Upper lobe of left lung (tissue), 6 donors: ENCODE results near the gene PPP1R12A. TPM values are rescaled to one million over a fixed set of nuclear protein-coding genes. Genes with fewer than 3 reads are reported as not detected.

ENCODE experiments used
- ATAC-seq, 2 donors: fragments of 200-7000 bp; cut with Tn5 transposase; one replicate each; pipeline ENCODE4 v1.9.1; 2022; ENCODE audit warnings: mild to moderate bottlenecking in 2 of 2, moderate library complexity in 2 of 2; ENCODE audit not compliant: low FRiP score in 2 of 2
- DNase-seq, 2 donors: peaks; one replicate each; pipeline ENCODE4 v3.0.0-alpha.2; 2019 to 2020
- H3K27ac ChIP-seq, 4 donors: fragments of 200-600 bp; sonication (generic); one replicate each; pipeline ENCODE4 v1.5.1; 2016 to 2019
- H3K27me3 ChIP-seq, 4 donors: fragments of 200-600 bp; sonication (generic); one replicate each; pipeline ENCODE4 v1.5.1; 2017 to 2019
- H3K36me3 ChIP-seq, 4 donors: fragments of 200-600 bp; sonication (generic); one replicate each; pipeline ENCODE4 v1.5.1; 2016 to 2019
- H3K4me1 ChIP-seq, 4 donors: fragments of 200-600 bp; sonication (generic); one replicate each; pipeline ENCODE4 v1.5.1; 2018 to 2019
- H3K4me3 ChIP-seq, 4 donors: fragments of 200-600 bp; sonication (generic); one replicate each; pipeline ENCODE4 v1.5.1; 2017 to 2019; ENCODE audit warnings: mild to moderate bottlenecking in 2 of 4, moderate library complexity in 1 of 4
- H3K9me3 ChIP-seq, 4 donors: fragments of 200-600 bp; sonication (generic); one replicate each; pipeline ENCODE4 v1.5.1; 2018 to 2019
- CTCF ChIP-seq, 6 experiments: fragments of 450-650 bp in 4 of 6; fragments of 200-600 bp in 2 of 6; sonication (generic) in 2 of 6; IDR thresholded peaks; one replicate each; pipeline ENCODE4 v1.5.1; 2016 to 2019; ENCODE audit warnings: antibody characterized with exemption in 6 of 6
- EP300 ChIP-seq, 4 donors: sonication (generic); formaldehyde crosslinking; IDR thresholded peaks; one replicate each; pipeline ENCODE4 v1.5.1; 2017; ENCODE audit warnings: antibody characterized with exemption in 4 of 4, control low read depth in 2 of 4
- POLR2A ChIP-seq, 4 donors: fragments of 450-650 bp; IDR thresholded peaks; one replicate each; pipeline ENCODE4 v1.5.1; 2016 to 2017; ENCODE audit warnings: antibody characterized with exemption in 4 of 4, mild to moderate bottlenecking in 2 of 4
- POLR2AphosphoS5 ChIP-seq, 2 donors: sonication (generic); formaldehyde crosslinking; IDR thresholded peaks; one replicate each; pipeline ENCODE4 v1.5.1; 2017; ENCODE audit warnings: antibody characterized with exemption in 2 of 2
- WGBS, 2 donors: methylation state at CpG; one replicate each; pipeline ENCODE4 v1.1.5; 2017 to 2018; 5-methylcytosine and 5-hydroxymethylcytosine counted together
- total RNA-seq, 6 donors: library from RNA; depleted of rRNA in 4 of 6; stranded (reverse); fragments of >200 nt in 4 of 6; gene quantifications; one replicate each; pipeline versions ENCODE4 v1.1.0 to v1.2.1, GENCODE V29; 2016 to 2021
- donor health status: DM: no; HTN: no; CAD: no; lungs with moderate emphysema.
- donor health status: DM: no; HTN: yes; CAD: no; lungs with severe emphysema.

Gene PPP1R12A
- total RNA-seq, 6 donors from 2014 or later, result 50.7 to 234 (median 90.4) TPM

- DNase-seq, result no peak
- H3K4me1 ChIP-seq, result peaks cover 0 to 7% (median 2%) of the 10 kb centered on the region in 4 donors
- H3K27me3 ChIP-seq, result no peaks in the 10 kb centered on the region
- H3K27ac ChIP-seq, result no peak overlapping the region
- no peak for TF ChIP-seq CTCF (IDR thresholded peaks at IDR 0.05)
- 44 to 91% methylated on average over 2 of the region's 2 CpGs for WGBS, 2 donors
- peaks cover 0 to 6% (median 0%) of the 10 kb centered on the region in 4 donors for H3K36me3 ChIP-seq
- ATAC-seq, result no peak
- no peak overlapping the region for H3K4me3 ChIP-seq
- no peaks in the 10 kb centered on the region for H3K9me3 ChIP-seq
These were observed 77.2 kb downstream of the PPP1R12A start for GRCh38 chr12:79857675-79858074.

GRCh38 chr12:79850610-79851299 lies 84.1 kb downstream of the PPP1R12A start:
- Histone ChIP-seq H3K27me3 (no peaks in the 10 kb centered on the region), H3K27ac (no peak overlapping the region), H3K9me3 (peaks cover 0 to 4% (median 0%) of the 10 kb centered on the region in 4 donors), H3K4me1 (peaks cover 5 to 23% (median 11%) of the 10 kb centered on the region in 4 donors), H3K4me3 (no peak overlapping the region), H3K36me3 (no peaks in the 10 kb centered on the region)
- ATAC-seq (no peak), DNase-seq (no peak)
- TF ChIP-seq POLR2AphosphoS5 (IDR thresholded peaks at IDR 0.05) (no peak), EP300 (IDR thresholded peaks at IDR 0.05) (no peak), POLR2A (IDR thresholded peaks at IDR 0.05) (no peak), CTCF (IDR thresholded peaks at IDR 0.05) (no peak)
- WGBS, 2 donors, result 74 to 88% methylated on average over 1 of the region's 1 CpG

- DNase-seq, result no peak
- no peak for ATAC-seq
- 21 to 52% methylated on average over 4 of the region's 4 CpGs for WGBS, 2 donors
- H3K4me1 ChIP-seq, result peaks cover 9 to 26% (median 16%) of the 10 kb centered on the region in 4 donors
- no peak overlapping the region for H3K4me3 ChIP-seq
- peak overlapping the region in 1 of 4 donors; percentile 48 for H3K27ac ChIP-seq
- peaks cover 0 to 4% (median 0%) of the 10 kb centered on the region in 4 donors for H3K9me3 ChIP-seq
- H3K27me3 ChIP-seq, result no peaks in the 10 kb centered on the region
- no peak for TF ChIP-seq POLR2A (IDR thresholded peaks at IDR 0.05)
- no peak for TF ChIP-seq POLR2AphosphoS5 (IDR thresholded peaks at IDR 0.05)
- no peak for TF ChIP-seq CTCF (IDR thresholded peaks at IDR 0.05)
- TF ChIP-seq EP300 (IDR thresholded peaks at IDR 0.05), result no peak
- peaks cover 0 to 16% (median 0%) of the 10 kb centered on the region in 4 donors for H3K36me3 ChIP-seq
These were observed 86.6 kb downstream of the PPP1R12A start for GRCh38 chr12:79848339-79848738.

- TF ChIP-seq POLR2A (IDR thresholded peaks at IDR 0.05) (no peak), POLR2AphosphoS5 (IDR thresholded peaks at IDR 0.05) (no peak), EP300 (IDR thresholded peaks at IDR 0.05) (no peak), CTCF (IDR thresholded peaks at IDR 0.05) (no peak)
- H3K4me3 ChIP-seq, result no peak overlapping the region
- peaks cover 0 to 4% (median 0%) of the 10 kb centered on the region in 4 donors for H3K9me3 ChIP-seq
- H3K27ac ChIP-seq, result peak overlapping the region in 2 of 4 donors; percentile 25 to 48
- H3K36me3 ChIP-seq, result peaks cover 0 to 21% (median 0%) of the 10 kb centered on the region in 4 donors
- peaks cover 9 to 28% (median 20%) of the 10 kb centered on the region in 4 donors for H3K4me1 ChIP-seq
- no peak for ATAC-seq
- H3K27me3 ChIP-seq, result no peaks in the 10 kb centered on the region
- DNase-seq, result no peak
- WGBS, 2 donors, result 39 to 44% methylated on average over 1 of the region's 1 CpG
These were observed 87.5 kb downstream of the PPP1R12A start for GRCh38 chr12:79847417-79847816.

GRCh38 chr12:79844693-79845092 lies 90.2 kb downstream of the PPP1R12A start:
- TF ChIP-seq CTCF (IDR thresholded peaks at IDR 0.05) (no peak), POLR2AphosphoS5 (IDR thresholded peaks at IDR 0.05) (no peak), POLR2A (IDR thresholded peaks at IDR 0.05) (no peak), EP300 (IDR thresholded peaks at IDR 0.05) (no peak)
- Histone ChIP-seq H3K27ac (no peak overlapping the region), H3K36me3 (peaks cover 0 to 22% (median 0%) of the 10 kb centered on the region in 4 donors), H3K4me3 (no peak overlapping the region), H3K9me3 (no peaks in the 10 kb centered on the region), H3K27me3 (no peaks in the 10 kb centered on the region), H3K4me1 (peaks cover 15 to 35% (median 24%) of the 10 kb centered on the region in 4 donors)
- no peak for ATAC-seq
- no peak for DNase-seq
